ENCODE measurements around the gene LY6G6C. TPM values are rescaled to one million over a fixed set of nuclear protein-coding genes. Genes with fewer than 3 reads are reported as not detected.

The LY6G6C gene
- total RNA-seq, 1 donor from 2014 or later, result not detected

DNA sequence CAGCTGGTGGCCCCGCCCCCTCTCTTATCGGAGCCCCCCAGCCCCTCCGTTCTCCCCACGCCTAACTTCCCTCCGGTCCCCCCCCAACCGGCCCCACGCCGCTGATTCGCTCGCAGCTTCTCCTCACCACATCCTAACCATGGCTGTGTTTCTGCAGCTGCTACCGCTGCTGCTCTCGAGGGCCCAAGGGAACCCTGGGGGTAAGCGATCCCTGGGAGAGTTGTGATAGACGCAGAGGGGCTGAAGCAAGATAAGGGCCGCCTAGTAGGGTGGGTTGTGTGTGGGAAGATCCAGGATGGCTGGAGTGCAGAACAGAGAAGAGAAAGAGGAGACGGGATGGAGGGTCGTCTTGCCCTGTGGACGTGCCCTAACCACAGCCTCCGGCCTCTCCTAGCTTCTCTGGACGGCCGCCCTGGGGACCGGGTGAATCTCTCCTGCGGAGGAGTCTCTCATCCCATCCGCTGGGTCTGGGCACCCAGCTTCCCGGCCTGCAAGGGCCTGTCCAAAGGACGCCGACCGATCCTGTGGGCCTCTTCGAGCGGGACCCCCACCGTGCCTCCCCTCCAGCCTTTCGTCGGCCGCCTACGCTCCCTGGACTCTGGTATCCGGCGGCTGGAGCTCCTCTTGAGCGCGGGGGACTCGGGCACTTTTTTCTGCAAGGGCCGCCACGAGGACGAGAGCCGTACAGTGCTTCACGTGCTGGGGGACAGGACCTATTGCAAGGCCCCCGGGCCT is 1.9 kb upstream of the LY6G6C start, which contains the start of gene MPIG6B:
TSS of gene MPIG6B (plus strand) at position 129 of the 735 bp plus-strand sequence. CDS start at position 140, 11 bp downstream.
- H3K27ac ChIP-seq, result no peak within 1 kb of the TSS
- TF ChIP-seq CTCF (IDR thresholded peaks at IDR 0.05), result no peak
- intact Hi-C loops (cut with DNase I), result no loop called here
- DNase-seq (ENCODE audit: low spot score in 2 of 2), result no peak
- no peaks in the 10 kb centered on the region for H3K27me3 ChIP-seq
- no peak within 1 kb of the TSS for H3K4me3 ChIP-seq
- H3K4me1 ChIP-seq, result peaks cover 5 to 12% of the 10 kb centered on the region in 2 donors
- H3K36me3 ChIP-seq, result peaks cover 22 to 25% of the 10 kb centered on the region in 2 donors
- no peaks in the 10 kb centered on the region for H3K9me3 ChIP-seq

DNA sequence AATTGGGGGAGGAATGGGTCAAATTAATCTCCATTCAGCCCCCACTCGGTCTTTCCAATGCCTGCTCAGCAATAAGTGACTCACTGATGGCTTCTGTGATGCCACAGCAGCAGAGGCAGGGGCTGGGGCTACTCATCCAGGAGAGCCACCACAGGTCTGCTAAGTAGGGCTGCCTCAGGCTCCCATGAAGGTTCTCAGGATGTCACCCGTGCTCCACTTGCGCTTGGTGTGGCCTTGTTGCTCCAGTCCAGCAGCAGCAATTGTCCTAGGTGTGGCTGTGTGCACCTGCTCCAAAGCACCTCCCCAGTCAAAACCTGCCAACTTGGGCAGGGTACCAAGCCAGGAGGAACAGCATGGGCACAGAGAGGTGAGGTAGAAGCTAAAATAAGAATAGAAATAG is 627 bp upstream of the LY6G6C start:
- Histone ChIP-seq H3K27ac (no peak overlapping the region), H3K4me1 (no peaks in the 10 kb centered on the region), H3K27me3 (no peaks in the 10 kb centered on the region), H3K9me3 (no peaks in the 10 kb centered on the region), H3K4me3 (no peak overlapping the region), H3K36me3 (peaks cover 16 to 19% of the 10 kb centered on the region in 2 donors)
- no peak for DNase-seq (ENCODE audit: low spot score in 2 of 2)
- intact Hi-C loops (cut with DNase I), result no loop called here
- TF ChIP-seq CTCF (IDR thresholded peaks at IDR 0.05), result no peak

DNA sequence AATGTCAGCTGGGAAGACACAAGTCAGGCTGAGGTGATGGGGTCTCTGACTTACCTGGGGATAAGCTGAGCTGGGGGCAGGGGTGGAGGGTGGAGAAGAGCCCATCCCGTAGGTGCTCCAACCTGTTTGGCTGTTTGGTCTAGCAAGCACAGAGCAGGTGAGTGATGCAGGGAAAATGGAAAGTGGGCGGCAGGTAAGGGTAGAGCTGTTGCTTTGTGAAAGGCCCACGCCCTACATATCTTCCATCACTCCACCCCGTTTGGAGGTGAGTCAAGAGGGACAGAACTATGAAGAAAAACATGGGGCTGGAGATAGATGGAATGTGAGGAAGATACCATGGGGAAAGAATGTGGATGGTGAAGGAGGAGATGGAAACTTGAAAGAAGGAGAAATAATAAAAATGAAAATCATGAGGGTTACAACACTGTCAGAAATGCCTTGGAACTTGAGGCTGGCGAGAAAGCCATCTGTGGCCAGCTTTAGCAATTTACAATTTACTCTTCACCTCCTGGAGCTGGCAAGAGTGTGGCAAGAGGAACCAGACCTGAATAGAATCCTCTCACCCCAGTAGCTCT is 1.3 kb downstream of the LY6G6C start:
- intact Hi-C loops (cut with DNase I), result no loop called here
- Histone ChIP-seq H3K9me3 (no peaks in the 10 kb centered on the region), H3K4me3 (no peak overlapping the region), H3K4me1 (no peaks in the 10 kb centered on the region), H3K27ac (no peak overlapping the region), H3K36me3 (peaks cover 0 to 5% of the 10 kb centered on the region in 2 donors), H3K27me3 (no peaks in the 10 kb centered on the region)
- DNase-seq (ENCODE audit: low spot score in 2 of 2), result no peak
- no peak for TF ChIP-seq CTCF (IDR thresholded peaks at IDR 0.05)

GRCh38 chr6:31719001-31719400 is 2.5 kb downstream of the LY6G6C start:
- no peaks in the 10 kb centered on the region for H3K4me1 ChIP-seq
- no peak overlapping the region for H3K4me3 ChIP-seq
- intact Hi-C loops (cut with DNase I), result no loop called here
- no peak for TF ChIP-seq CTCF (IDR thresholded peaks at IDR 0.05)
- H3K27me3 ChIP-seq, result no peaks in the 10 kb centered on the region
- H3K27ac ChIP-seq, result no peak overlapping the region
- peaks cover 0 to 3% of the 10 kb centered on the region in 2 donors for H3K36me3 ChIP-seq
- DNase-seq (ENCODE audit: low spot score in 2 of 2), result no peak
- H3K9me3 ChIP-seq, result no peaks in the 10 kb centered on the region

DNA sequence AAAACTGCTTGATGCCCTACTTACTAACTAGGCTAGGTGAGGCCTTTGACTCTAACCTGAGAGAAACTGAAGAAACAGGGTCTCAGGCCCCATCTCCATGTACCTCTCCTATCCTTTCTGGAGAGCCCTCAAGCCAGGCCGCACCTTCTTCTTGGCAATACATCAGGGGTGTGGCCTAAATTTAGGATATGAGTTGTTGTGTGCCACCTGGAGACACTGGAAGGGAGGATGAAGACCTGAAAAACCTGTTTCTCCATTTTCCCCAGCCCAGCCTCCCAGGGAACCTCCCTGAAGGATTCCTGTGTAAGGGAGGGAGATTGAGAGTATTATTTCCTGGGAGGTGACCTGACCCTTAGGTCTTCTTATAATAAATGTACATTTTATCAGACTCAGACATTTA is 3.3 kb downstream of the LY6G6C start:
- Histone ChIP-seq H3K4me1 (no peaks in the 10 kb centered on the region), H3K4me3 (no peak overlapping the region), H3K27ac (no peak overlapping the region), H3K36me3 (no peaks in the 10 kb centered on the region), H3K27me3 (no peaks in the 10 kb centered on the region), H3K9me3 (no peaks in the 10 kb centered on the region)
- no peak for TF ChIP-seq CTCF (IDR thresholded peaks at IDR 0.05)
- intact Hi-C loops (cut with DNase I), result no loop called here
- no peak for DNase-seq (ENCODE audit: low spot score in 2 of 2)
